GM19452 (cell line): Measurements from ENCODE around the gene HEATR1.

Source experiments
- ATAC-seq: cut with Tn5 transposase; IDR thresholded peaks from one replicate; pipeline ENCODE4 v1.9.1; 2021; ENCODE audit not compliant: unreplicated experiment

Gene HEATR1

GRCh38 chr1:236541710-236542109, 62.6 kb downstream of the HEATR1 start:
- ATAC-seq: no peak

- no peak for ATAC-seq
Measured at GRCh38 chr1:236540813-236541465, 63.4 kb downstream of the HEATR1 start.

GRCh38 chr1:236536540-236536939, 67.8 kb downstream of the HEATR1 start:
- no peak for ATAC-seq

- no peak for ATAC-seq
Measured at GRCh38 chr1:236535662-236536161, 68.6 kb downstream of the HEATR1 start.

GRCh38 chr1:236535190-236535589, 69.1 kb downstream of the HEATR1 start:
- no peak for ATAC-seq

- no peak for ATAC-seq
Measured at GRCh38 chr1:236534151-236534651, 70.1 kb downstream of the HEATR1 start.

- ATAC-seq: no peak
Measured at GRCh38 chr1:236532850-236533249, 71.5 kb downstream of the HEATR1 start.

- ATAC-seq: no peak
Measured at GRCh38 chr1:236530959-236531358, 73.4 kb downstream of the HEATR1 start.

GRCh38 chr1:236530286-236530685, 74.0 kb downstream of the HEATR1 start:
- ATAC-seq: no peak

GRCh38 chr1:236526079-236526478, 78.2 kb downstream of the HEATR1 start:
- ATAC-seq: no peak

GRCh38 chr1:236524895-236525184, 79.5 kb downstream of the HEATR1 start:
- ATAC-seq: no peak

- ATAC-seq: peak; percentile 97
Measured at GRCh38 chr1:236524142-236524894, 80.0 kb downstream of the HEATR1 start.

GRCh38 chr1:236523704-236524141, 80.6 kb downstream of the HEATR1 start, which contains the start of gene LGALS8:
TSS of gene LGALS8 (plus strand) at chr1:236523982. CDS start at chr1:236526071, 2,089 bp downstream.
- peak; percentile 63 for ATAC-seq

GRCh38 chr1:236522937-236523703, 81.2 kb downstream of the HEATR1 start:
- no peak for ATAC-seq

- no peak for ATAC-seq
Measured at GRCh38 chr1:236520445-236521005, 83.8 kb downstream of the HEATR1 start.

GRCh38 chr1:236518322-236518721, 86.0 kb downstream of the HEATR1 start:
- ATAC-seq: no peak

- ATAC-seq: no peak
Measured at GRCh38 chr1:236516929-236517704, 87.2 kb downstream of the HEATR1 start.

GRCh38 chr1:236515443-236515958, 88.8 kb downstream of the HEATR1 start:
- no peak for ATAC-seq

GRCh38 chr1:236514703-236515442, 89.4 kb downstream of the HEATR1 start:
- no peak for ATAC-seq
